Fibroblast of the aortic adventitia (primary cell): ENCODE results near the gene AMPD2. TPM values are rescaled to one million over a fixed set of nuclear protein-coding genes. Genes with fewer than 3 reads are reported as not detected.

ENCODE experiments used
- DNase-seq: peaks from one replicate; pipeline ENCODE4 v3.0.0-alpha.2; 2010; ENCODE audit warnings: low read depth
- H3K4me3 ChIP-seq: 2 replicates; pipeline ENCODE4 v1.5.1; 2011; ENCODE audit warnings: low read depth, mild to moderate bottlenecking, control low read depth, low read length, moderate library complexity
- total RNA-seq: library from RNA; depleted of rRNA; stranded (reverse); fragments of >200 nt; gene quantifications from 2 replicates; pipeline ENCODE4 v1.2.3, GENCODE V29; 2012; ENCODE audit warnings: low replicate concordance
- TF ChIP-seq, protein P1 (sequence below): IDR thresholded peaks from 2 replicates; pipeline ENCODE4 v1.5.1; 2011; ENCODE audit warnings: mild to moderate bottlenecking, low read length, control low read depth, inconsistent platforms; ENCODE audit not compliant: insufficient read depth

AMPD2 gene
- total RNA-seq, 1 donor, result 67.2 TPM

DNA sequence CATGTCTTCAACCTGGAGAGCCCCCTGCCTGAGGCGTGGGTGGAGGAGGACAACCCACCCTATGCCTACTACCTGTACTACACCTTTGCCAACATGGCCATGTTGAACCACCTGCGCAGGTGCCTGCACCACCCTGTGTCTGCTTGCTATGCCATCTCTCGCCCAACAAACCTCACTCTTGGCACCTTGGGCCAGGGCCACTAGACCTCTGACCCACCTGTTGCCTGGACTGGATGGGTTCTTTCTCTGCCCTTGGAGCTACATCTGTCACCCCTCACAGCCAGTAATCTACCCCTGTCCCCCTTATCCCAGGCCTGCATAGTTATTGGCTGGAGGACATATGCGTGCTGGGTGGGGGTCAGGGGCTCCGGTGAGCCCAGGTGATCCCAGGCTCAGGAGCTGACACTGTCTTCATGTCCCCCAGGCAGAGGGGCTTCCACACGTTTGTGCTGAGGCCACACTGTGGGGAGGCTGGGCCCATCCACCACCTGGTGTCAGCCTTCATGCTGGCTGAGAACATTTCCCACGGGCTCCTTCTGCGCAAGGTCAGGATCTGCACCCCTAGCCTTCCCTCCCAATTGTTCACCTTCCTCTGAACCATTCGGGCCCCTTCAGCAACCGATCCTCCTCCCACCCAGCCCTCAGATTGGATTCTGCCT lies 9.9 kb downstream of the AMPD2 start:
- no peak for DNase-seq
- TF ChIP-seq, protein P1, sequence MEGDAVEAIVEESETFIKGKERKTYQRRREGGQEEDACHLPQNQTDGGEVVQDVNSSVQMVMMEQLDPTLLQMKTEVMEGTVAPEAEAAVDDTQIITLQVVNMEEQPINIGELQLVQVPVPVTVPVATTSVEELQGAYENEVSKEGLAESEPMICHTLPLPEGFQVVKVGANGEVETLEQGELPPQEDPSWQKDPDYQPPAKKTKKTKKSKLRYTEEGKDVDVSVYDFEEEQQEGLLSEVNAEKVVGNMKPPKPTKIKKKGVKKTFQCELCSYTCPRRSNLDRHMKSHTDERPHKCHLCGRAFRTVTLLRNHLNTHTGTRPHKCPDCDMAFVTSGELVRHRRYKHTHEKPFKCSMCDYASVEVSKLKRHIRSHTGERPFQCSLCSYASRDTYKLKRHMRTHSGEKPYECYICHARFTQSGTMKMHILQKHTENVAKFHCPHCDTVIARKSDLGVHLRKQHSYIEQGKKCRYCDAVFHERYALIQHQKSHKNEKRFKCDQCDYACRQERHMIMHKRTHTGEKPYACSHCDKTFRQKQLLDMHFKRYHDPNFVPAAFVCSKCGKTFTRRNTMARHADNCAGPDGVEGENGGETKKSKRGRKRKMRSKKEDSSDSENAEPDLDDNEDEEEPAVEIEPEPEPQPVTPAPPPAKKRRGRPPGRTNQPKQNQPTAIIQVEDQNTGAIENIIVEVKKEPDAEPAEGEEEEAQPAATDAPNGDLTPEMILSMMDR, result no peak
- no peak overlapping the region for H3K4me3 ChIP-seq

DNA sequence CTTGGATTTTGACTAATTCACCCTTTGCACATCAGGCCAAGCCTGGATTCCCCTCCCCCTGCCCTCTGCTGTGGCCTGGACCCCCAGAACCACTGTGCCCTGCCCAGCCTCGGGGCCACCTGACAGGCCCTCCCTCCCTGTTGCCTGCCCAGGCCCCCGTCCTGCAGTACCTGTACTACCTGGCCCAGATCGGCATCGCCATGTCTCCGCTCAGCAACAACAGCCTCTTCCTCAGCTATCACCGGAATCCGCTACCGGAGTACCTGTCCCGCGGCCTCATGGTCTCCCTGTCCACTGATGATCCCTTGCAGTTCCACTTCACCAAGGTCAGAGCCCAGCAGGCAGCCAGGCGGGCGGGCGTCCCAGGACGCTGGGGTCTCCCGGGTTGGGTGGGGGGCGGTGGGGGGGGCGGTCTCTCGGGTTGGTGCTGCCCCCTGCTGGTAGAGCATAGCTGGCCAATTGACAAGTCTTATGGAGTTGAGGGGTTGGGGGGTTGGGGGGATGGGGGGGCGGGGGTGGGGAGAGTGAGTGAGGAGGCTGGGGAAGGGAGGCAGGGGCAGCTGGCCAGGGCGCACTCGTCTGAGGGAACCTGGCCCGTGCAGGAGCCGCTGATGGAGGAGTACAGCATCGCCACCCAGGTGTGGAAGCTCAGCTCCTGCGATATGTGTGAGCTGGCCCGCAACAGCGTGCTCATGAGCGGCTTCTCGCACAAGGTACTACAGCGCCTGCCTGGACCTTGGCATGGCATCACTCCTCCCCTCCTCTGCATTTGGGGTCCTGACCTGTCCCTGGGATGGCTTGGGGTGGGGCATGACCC lies 10.7 kb downstream of the AMPD2 start:
- no peak overlapping the region for H3K4me3 ChIP-seq
- DNase-seq, result no peak
- TF ChIP-seq, protein P1, result peak; percentile 19

DNA sequence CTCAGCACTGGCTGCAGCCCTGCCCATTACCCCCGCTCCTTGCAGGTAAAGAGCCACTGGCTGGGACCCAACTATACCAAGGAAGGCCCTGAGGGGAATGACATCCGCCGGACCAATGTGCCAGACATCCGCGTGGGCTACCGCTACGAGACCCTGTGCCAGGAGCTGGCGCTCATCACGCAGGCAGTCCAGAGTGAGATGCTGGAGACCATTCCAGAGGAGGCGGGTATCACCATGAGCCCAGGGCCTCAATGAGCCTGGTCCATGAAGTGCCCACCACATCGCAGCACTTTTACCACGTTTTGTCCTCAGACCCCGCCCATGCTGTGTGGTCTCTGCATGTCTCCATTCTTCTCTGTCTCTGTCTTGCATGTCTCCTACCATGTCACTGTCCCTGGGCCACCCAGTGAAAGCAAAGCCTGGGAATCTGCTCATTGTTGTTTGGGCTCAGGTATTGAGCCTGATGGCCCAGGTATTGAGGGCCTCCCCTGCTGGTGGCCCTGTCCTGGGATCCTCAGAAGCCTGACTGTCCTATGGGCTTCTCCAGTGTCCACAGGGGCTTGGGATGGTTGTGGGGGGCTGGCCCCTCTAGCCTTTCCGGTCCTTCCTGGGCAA lies 11.4 kb downstream of the AMPD2 start:
- DNase-seq, result no peak
- TF ChIP-seq, protein P1, result no peak
- no peak overlapping the region for H3K4me3 ChIP-seq

DNA sequence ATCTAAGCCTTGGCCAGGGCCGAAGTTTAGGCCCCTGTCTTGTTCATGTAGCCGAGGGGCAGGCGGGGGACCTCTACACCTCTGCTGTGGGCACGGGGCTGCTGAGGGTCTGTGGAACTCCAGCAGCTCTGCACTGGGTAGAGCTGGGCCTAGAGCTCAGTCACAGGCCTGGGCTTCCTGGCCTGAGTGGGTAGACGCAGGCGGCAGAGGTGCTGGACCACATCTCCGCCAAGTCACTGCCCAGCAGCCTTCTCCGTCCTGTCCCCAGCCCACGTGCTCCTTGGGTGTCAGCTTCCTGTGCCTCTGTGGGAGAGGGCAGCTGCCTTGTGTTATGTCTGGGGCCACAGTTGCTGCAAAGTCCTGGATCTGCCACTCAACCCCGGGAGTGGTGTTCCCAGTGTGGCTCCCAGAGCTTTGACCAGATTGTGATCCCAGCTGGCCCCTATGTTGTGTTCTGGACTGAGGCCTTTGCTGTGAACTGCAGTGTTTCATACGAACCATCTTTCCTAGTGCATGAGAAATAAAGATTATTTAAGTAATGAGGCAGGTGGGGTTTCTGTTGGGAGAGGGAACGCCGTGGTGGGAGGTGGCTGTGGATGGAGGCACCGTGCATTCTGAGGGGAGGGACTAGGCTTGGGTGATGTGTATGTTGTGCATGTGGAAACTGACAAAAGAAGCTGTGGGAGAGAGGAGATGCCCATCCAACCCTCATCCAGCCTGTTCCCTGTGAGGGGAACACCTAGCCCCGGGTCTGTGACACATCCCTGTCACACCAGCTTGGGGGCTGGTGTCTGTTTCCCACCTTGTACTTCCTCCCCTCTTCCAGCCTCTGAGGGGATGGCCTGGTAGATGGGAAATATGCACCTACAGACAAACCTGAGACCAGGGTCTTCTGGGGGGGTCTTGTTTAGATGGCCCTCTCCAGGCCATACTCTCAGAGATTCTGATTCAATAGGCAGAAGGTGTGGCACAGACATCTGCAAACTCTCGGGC lies 12.2 kb downstream of the AMPD2 start:
- DNase-seq, result no peak
- no peak overlapping the region for H3K4me3 ChIP-seq
- TF ChIP-seq, protein P1, result no peak

DNA sequence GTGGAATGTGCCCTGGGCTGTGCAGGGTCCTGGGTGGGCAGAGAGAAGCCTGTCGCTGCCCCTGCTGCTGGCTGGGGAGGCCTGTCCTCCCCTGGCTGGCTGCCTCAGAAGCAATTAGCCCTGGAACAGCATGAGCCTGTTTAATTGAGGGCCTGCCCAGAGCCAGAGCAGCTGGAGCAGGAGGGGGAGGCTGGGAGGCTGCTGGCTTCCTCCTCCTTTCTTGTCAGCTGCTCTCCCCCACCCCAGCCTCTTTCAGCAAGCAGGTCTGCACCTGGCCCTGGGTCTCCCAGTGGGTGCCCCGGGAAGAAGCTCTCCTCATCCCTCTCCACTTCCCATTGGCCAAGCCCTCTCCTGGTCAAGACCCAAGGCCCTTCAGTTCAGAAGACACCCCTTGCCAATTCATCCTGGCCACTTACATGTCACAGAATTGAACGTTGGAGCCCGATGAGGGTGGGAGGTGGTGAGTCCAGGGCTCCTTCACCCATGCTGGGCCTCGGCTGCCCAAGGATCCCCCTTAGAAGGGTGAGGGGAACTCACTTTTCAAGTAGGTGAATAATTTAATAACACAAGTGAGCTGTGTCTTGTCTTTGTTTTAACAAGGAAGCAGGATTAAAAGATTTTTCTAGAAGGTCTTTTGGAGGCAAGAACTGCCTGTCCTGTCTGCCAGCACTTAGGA lies 13.2 kb downstream of the AMPD2 start:
- no peak overlapping the region for H3K4me3 ChIP-seq
- DNase-seq, result no peak
- TF ChIP-seq, protein P1, result no peak
